PFSK-1 (cell line): ENCODE measurements around the gene HPN.

Source experiments
- POLR2AphosphoS5 ChIP-seq: IDR thresholded peaks from 2 replicates; pipeline ENCODE4 v1.6.1; 2012; ENCODE audit warnings: low read depth, mild to moderate bottlenecking, control low read depth, low read length, moderate library complexity
- TF ChIP-seq, protein P1 (sequence below), 2 experiments: IDR thresholded peaks; 2 replicates each; pipeline versions ENCODE4 v1.6.1 to v1.8.0; 2011 to 2012; ENCODE audit warnings: low read depth in 2 of 2, low read length in 2 of 2, control low read depth in 1 of 2, inconsistent platforms in 1 of 2, mild to moderate bottlenecking in 1 of 2, moderate library complexity in 1 of 2; ENCODE audit not compliant: insufficient read depth in 1 of 2

DNA sequence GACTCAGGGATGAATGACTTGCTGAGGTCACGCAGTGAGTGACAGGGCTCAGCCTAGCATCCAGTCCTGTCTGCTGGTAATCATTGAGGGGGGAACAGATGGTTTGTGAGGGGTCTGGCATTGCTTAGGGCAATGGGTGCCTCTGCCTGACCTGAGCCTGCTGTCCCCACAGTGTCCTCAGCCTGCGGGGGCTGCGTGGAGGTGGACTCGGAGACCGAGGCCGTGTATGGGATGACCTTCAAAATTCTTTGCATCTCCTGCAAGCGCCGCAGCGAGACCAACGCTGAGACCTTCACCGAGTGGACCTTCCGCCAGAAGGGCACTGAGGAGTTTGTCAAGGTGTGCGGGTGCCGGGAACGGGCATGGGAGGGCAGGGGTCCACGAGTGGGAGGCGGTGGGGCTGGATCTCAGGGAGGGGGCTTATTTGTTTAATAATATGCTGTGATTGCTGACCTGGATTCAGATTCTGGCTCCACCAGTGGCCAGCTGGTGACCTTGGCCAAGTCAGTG lies 9.1 kb upstream of the HPN start:
- no peak for TF ChIP-seq POLR2AphosphoS5
- TF ChIP-seq, protein P1, sequence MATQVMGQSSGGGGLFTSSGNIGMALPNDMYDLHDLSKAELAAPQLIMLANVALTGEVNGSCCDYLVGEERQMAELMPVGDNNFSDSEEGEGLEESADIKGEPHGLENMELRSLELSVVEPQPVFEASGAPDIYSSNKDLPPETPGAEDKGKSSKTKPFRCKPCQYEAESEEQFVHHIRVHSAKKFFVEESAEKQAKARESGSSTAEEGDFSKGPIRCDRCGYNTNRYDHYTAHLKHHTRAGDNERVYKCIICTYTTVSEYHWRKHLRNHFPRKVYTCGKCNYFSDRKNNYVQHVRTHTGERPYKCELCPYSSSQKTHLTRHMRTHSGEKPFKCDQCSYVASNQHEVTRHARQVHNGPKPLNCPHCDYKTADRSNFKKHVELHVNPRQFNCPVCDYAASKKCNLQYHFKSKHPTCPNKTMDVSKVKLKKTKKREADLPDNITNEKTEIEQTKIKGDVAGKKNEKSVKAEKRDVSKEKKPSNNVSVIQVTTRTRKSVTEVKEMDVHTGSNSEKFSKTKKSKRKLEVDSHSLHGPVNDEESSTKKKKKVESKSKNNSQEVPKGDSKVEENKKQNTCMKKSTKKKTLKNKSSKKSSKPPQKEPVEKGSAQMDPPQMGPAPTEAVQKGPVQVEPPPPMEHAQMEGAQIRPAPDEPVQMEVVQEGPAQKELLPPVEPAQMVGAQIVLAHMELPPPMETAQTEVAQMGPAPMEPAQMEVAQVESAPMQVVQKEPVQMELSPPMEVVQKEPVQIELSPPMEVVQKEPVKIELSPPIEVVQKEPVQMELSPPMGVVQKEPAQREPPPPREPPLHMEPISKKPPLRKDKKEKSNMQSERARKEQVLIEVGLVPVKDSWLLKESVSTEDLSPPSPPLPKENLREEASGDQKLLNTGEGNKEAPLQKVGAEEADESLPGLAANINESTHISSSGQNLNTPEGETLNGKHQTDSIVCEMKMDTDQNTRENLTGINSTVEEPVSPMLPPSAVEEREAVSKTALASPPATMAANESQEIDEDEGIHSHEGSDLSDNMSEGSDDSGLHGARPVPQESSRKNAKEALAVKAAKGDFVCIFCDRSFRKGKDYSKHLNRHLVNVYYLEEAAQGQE (IDR thresholded peaks at IDR 0.05; ENCODE audit: insufficient read depth in 1 of 2, low read depth in 2 of 2, low read length in 2 of 2): no peak
